ENCODE results near the gene PRKCH. TPM values are rescaled to one million over a fixed set of nuclear protein-coding genes. Genes with fewer than 3 reads are reported as not detected.
A peak's percentile ranks its signal among the peaks of the same experiment; 100 is the strongest.

The PRKCH gene
- total and polyA plus RNA-seq, 3 experiments from 2014 or later = 165 to 369 (median 166) TPM

GRCh38 chr14:61569308-61569707, 247.9 kb downstream of the PRKCH start:
- H3K27me3 Mint-ChIP-seq = peaks cover 0 to 9% of the 10 kb centered on the region in 2 donors
- H3K36me3 Mint-ChIP-seq = peaks cover 0 to 6% (median 4%) of the 10 kb centered on the region in 3 donors
- Histone ChIP-seq H3K27ac (ENCODE audit: low read depth, low read length) (no peak overlapping the region), H3K4me3 (ENCODE audit: low read length) (no peak overlapping the region), H3K36me3 (ENCODE audit: insufficient read depth, low read length) (no peaks in the 10 kb centered on the region), H3K27me3 (ENCODE audit: insufficient read depth, low read length, poor library complexity, severe bottlenecking) (no peaks in the 10 kb centered on the region), H3K9me3 (ENCODE audit: low read length) (no peaks in the 10 kb centered on the region), H3K4me1 (ENCODE audit: insufficient read depth, low read length) (peaks cover 41% of the 10 kb centered on the region)
- peaks cover 23 to 31% (median 27%) of the 10 kb centered on the region in 3 donors for H3K4me1 Mint-ChIP-seq
- ChIA-PET CTCF (no interaction called here), POLR2A (no interaction called here)
- peak overlapping the region in 6 of 7 donors; percentile 4 to 69 (median 60) for H3K4me3 Mint-ChIP-seq
- H3K9me3 Mint-ChIP-seq = no peaks in the 10 kb centered on the region
- DNase-seq = no peak
- no peak overlapping the region for H3K27ac Mint-ChIP-seq

GRCh38 chr14:61569812-61570548, 248.6 kb downstream of the PRKCH start:
- H3K27ac ChIP-seq (ENCODE audit: low read depth, low read length) = no peak overlapping the region
- CTCF ChIA-PET = no interaction called here
- H3K27me3 Mint-ChIP-seq = peaks cover 0 to 9% of the 10 kb centered on the region in 2 donors
- H3K27me3 ChIP-seq (ENCODE audit: insufficient read depth, low read length, poor library complexity, severe bottlenecking) = no peaks in the 10 kb centered on the region
- no peak overlapping the region for H3K4me3 ChIP-seq (ENCODE audit: low read length)
- peak in 2 of 5 donors; percentile 28 to 70 for DNase-seq
- H3K36me3 Mint-ChIP-seq = peaks cover 0 to 6% (median 4%) of the 10 kb centered on the region in 3 donors
- peak overlapping the region in 5 of 7 donors; percentile 4 to 30 (median 20) for H3K4me3 Mint-ChIP-seq
- no peaks in the 10 kb centered on the region for H3K9me3 ChIP-seq (ENCODE audit: low read length)
- H3K4me1 ChIP-seq (ENCODE audit: insufficient read depth, low read length) = peaks cover 44% of the 10 kb centered on the region
- H3K36me3 ChIP-seq (ENCODE audit: insufficient read depth, low read length) = no peaks in the 10 kb centered on the region
- peaks cover 23 to 31% (median 27%) of the 10 kb centered on the region in 3 donors for H3K4me1 Mint-ChIP-seq
- POLR2A ChIA-PET = no interaction called here
- H3K27ac Mint-ChIP-seq = no peak overlapping the region
- H3K9me3 Mint-ChIP-seq = no peaks in the 10 kb centered on the region

GRCh38 chr14:61570549-61571290, 249.3 kb downstream of the PRKCH start:
- no peaks in the 10 kb centered on the region for H3K9me3 Mint-ChIP-seq
- POLR2A ChIA-PET = no interaction called here

GRCh38 chr14:61571917-61572316, 250.5 kb downstream of the PRKCH start:
- Histone ChIP-seq H3K27me3 (ENCODE audit: insufficient read depth, low read length, poor library complexity, severe bottlenecking) (no peaks in the 10 kb centered on the region), H3K36me3 (ENCODE audit: insufficient read depth, low read length) (no peaks in the 10 kb centered on the region), H3K27ac (ENCODE audit: low read depth, low read length) (no peak overlapping the region), H3K4me1 (ENCODE audit: insufficient read depth, low read length) (peaks cover 44% of the 10 kb centered on the region), H3K4me3 (ENCODE audit: low read length) (no peak overlapping the region), H3K9me3 (ENCODE audit: low read length) (no peaks in the 10 kb centered on the region)
- Mint-ChIP-seq H3K36me3 (peaks cover 0 to 6% (median 4%) of the 10 kb centered on the region in 3 donors), H3K9me3 (no peaks in the 10 kb centered on the region), H3K4me3 (no peak overlapping the region), H3K27me3 (peaks cover 0 to 9% of the 10 kb centered on the region in 2 donors), H3K4me1 (peaks cover 23 to 31% (median 27%) of the 10 kb centered on the region in 3 donors), H3K27ac (no peak overlapping the region)
- no peak for DNase-seq
- ChIA-PET CTCF (no interaction called here), POLR2A (no interaction called here)

More at GRCh38 chr14:61570549-61571290, 249.3 kb downstream of the PRKCH start:
- Histone ChIP-seq H3K4me1 (ENCODE audit: insufficient read depth, low read length) (peaks cover 44% of the 10 kb centered on the region), H3K36me3 (ENCODE audit: insufficient read depth, low read length) (no peaks in the 10 kb centered on the region), H3K9me3 (ENCODE audit: low read length) (no peaks in the 10 kb centered on the region), H3K27ac (ENCODE audit: low read depth, low read length) (no peak overlapping the region), H3K4me3 (ENCODE audit: low read length) (no peak overlapping the region), H3K27me3 (ENCODE audit: insufficient read depth, low read length, poor library complexity, severe bottlenecking) (no peaks in the 10 kb centered on the region)
- peaks cover 0 to 9% of the 10 kb centered on the region in 2 donors for H3K27me3 Mint-ChIP-seq
- H3K4me1 Mint-ChIP-seq = peaks cover 23 to 31% (median 27%) of the 10 kb centered on the region in 3 donors
- H3K4me3 Mint-ChIP-seq = no peak overlapping the region
- H3K27ac Mint-ChIP-seq = peak overlapping the region in 1 of 8 donors; percentile 45
- DNase-seq = no peak
- CTCF ChIA-PET = no interaction called here
- peaks cover 0 to 6% (median 4%) of the 10 kb centered on the region in 3 donors for H3K36me3 Mint-ChIP-seq

- Mint-ChIP-seq H3K27ac (peak overlapping the region in 1 of 8 donors; percentile 20), H3K4me3 (no peak overlapping the region), H3K4me1 (peaks cover 20 to 29% (median 25%) of the 10 kb centered on the region in 3 donors), H3K36me3 (peaks cover 0 to 6% (median 4%) of the 10 kb centered on the region in 3 donors), H3K27me3 (peaks cover 0 to 7% of the 10 kb centered on the region in 2 donors), H3K9me3 (no peaks in the 10 kb centered on the region)
- DNase-seq = no peak
- POLR2A ChIA-PET = no interaction called here
- Histone ChIP-seq H3K27me3 (ENCODE audit: insufficient read depth, low read length, poor library complexity, severe bottlenecking) (no peaks in the 10 kb centered on the region), H3K27ac (ENCODE audit: low read depth, low read length) (no peak overlapping the region), H3K4me1 (ENCODE audit: insufficient read depth, low read length) (peaks cover 42% of the 10 kb centered on the region), H3K4me3 (ENCODE audit: low read length) (no peak overlapping the region), H3K36me3 (ENCODE audit: insufficient read depth, low read length) (no peaks in the 10 kb centered on the region), H3K9me3 (ENCODE audit: low read length) (no peaks in the 10 kb centered on the region)
- CTCF ChIA-PET = interaction anchor here (1.0 kb wide), 1 partner anchor 14 kb away, joined by 3 read pairs; no protein-coding TSS in a partner anchor
These were observed 251.9 kb downstream of the PRKCH start for GRCh38 chr14:61573321-61573720.

- Mint-ChIP-seq H3K9me3 (no peaks in the 10 kb centered on the region), H3K27ac (no peak overlapping the region), H3K4me1 (peaks cover 22 to 29% (median 27%) of the 10 kb centered on the region in 3 donors), H3K4me3 (no peak overlapping the region), H3K27me3 (peaks cover 0 to 5% of the 10 kb centered on the region in 2 donors), H3K36me3 (peaks cover 0 to 6% (median 4%) of the 10 kb centered on the region in 3 donors)
- peaks cover 42% of the 10 kb centered on the region for H3K4me1 ChIP-seq (ENCODE audit: insufficient read depth, low read length)
- ChIA-PET POLR2A (no interaction called here), CTCF (no interaction called here)
- H3K27ac ChIP-seq (ENCODE audit: low read depth, low read length) = no peak overlapping the region
- no peaks in the 10 kb centered on the region for H3K9me3 ChIP-seq (ENCODE audit: low read length)
- H3K36me3 ChIP-seq (ENCODE audit: insufficient read depth, low read length) = no peaks in the 10 kb centered on the region
- no peaks in the 10 kb centered on the region for H3K27me3 ChIP-seq (ENCODE audit: insufficient read depth, low read length, poor library complexity, severe bottlenecking)
- DNase-seq = peak in 1 of 5 donors; percentile 23
- no peak overlapping the region for H3K4me3 ChIP-seq (ENCODE audit: low read length)
These were observed 252.6 kb downstream of the PRKCH start for GRCh38 chr14:61573748-61574513.

GRCh38 chr14:61574514-61574807, 253.1 kb downstream of the PRKCH start:
- H3K9me3 ChIP-seq (ENCODE audit: low read length) = no peaks in the 10 kb centered on the region
- POLR2A ChIA-PET = no interaction called here
- peaks cover 20 to 28% (median 27%) of the 10 kb centered on the region in 3 donors for H3K4me1 Mint-ChIP-seq

More at GRCh38 chr14:61574514-61574807, 253.1 kb downstream of the PRKCH start:
- Mint-ChIP-seq H3K27ac (no peak overlapping the region), H3K27me3 (peaks cover 0 to 2% of the 10 kb centered on the region in 2 donors), H3K36me3 (peaks cover 0 to 6% (median 4%) of the 10 kb centered on the region in 3 donors), H3K9me3 (no peaks in the 10 kb centered on the region), H3K4me3 (no peak overlapping the region)
- no peaks in the 10 kb centered on the region for H3K27me3 ChIP-seq (ENCODE audit: insufficient read depth, low read length, poor library complexity, severe bottlenecking)
- peaks cover 37% of the 10 kb centered on the region for H3K4me1 ChIP-seq (ENCODE audit: insufficient read depth, low read length)
- no peaks in the 10 kb centered on the region for H3K36me3 ChIP-seq (ENCODE audit: insufficient read depth, low read length)
- CTCF ChIA-PET = no interaction called here
- DNase-seq = no peak
- no peak overlapping the region for H3K4me3 ChIP-seq (ENCODE audit: low read length)
- H3K27ac ChIP-seq (ENCODE audit: low read depth, low read length) = no peak overlapping the region
